HepG2 (cell line): ENCODE results near the gene SH3GLB2. TPM values are rescaled to one million over a fixed set of nuclear protein-coding genes. Genes with fewer than 3 reads are reported as not detected.

Experiments
- AGO2 ChIP-seq: fragments of 200-400 bp; formaldehyde crosslinking; optimal IDR thresholded peaks from 2 replicates; pipeline ENCODE3; 2017; ENCODE audit warnings: mild to moderate bottlenecking, low read depth, low read length, moderate library complexity
- DNMT3B ChIP-seq: conservative IDR thresholded peaks from 2 replicates; pipeline ENCODE4 v1.6.1; 2016; ENCODE audit warnings: missing biosample characterization, control low read depth
- HHEX ChIP-seq: IDR thresholded peaks from 2 replicates; pipeline ENCODE4 v1.6.1; 2016; ENCODE audit warnings: control low read depth
- NCOA2 ChIP-seq: sonication (generic); formaldehyde crosslinking; IDR thresholded peaks from 2 replicates; pipeline ENCODE4 v1.8.0; 2022; ENCODE audit warnings: inconsistent platforms
- NR2C2 ChIP-seq: sonication (generic); formaldehyde crosslinking; IDR thresholded peaks from 2 replicates; pipeline ENCODE4 v1.4.0; 2020; ENCODE audit warnings: missing genetic modification reagents, mild to moderate bottlenecking, moderate library complexity, borderline replicate concordance
- NR2F1 ChIP-seq, 2 experiments: fragments of 450-650 bp in 1 of 2; formaldehyde crosslinking in 1 of 2; IDR thresholded peaks; 2 replicates each; pipeline versions ENCODE4 v1.5.0 to v1.6.1; 2016 to 2020; ENCODE audit warnings: mild to moderate bottlenecking in 1 of 2, missing compliant biosample characterization in 1 of 2, missing genetic modification reagents in 1 of 2, moderate library complexity in 1 of 2
- PLRG1 ChIP-seq: fragments of 450-650 bp; conservative IDR thresholded peaks from 2 replicates; pipeline ENCODE4 v1.6.1; 2016
- SRSF1 ChIP-seq: fragments of 200-400 bp; formaldehyde crosslinking; optimal IDR thresholded peaks from 2 replicates; pipeline ENCODE3; 2017; ENCODE audit warnings: mild to moderate bottlenecking, low read depth, low read length, moderate library complexity
- TARDBP ChIP-seq: sonication (generic); formaldehyde crosslinking; IDR thresholded peaks from 2 replicates; pipeline ENCODE4 v1.8.0; 2022; ENCODE audit warnings: mild to moderate bottlenecking, missing genetic modification reagents
- U2AF1 ChIP-seq: fragments of 200-400 bp; formaldehyde crosslinking; optimal IDR thresholded peaks from 2 replicates; pipeline ENCODE3; 2017; ENCODE audit warnings: mild to moderate bottlenecking, low read depth, low read length
- YEATS4 ChIP-seq: sonication (generic); formaldehyde crosslinking; IDR thresholded peaks from 2 replicates; pipeline ENCODE4 v1.4.0; 2020; ENCODE audit warnings: missing genetic modification reagents, borderline replicate concordance
- ZBTB7B ChIP-seq: sonication (generic); formaldehyde crosslinking; IDR thresholded peaks from 2 replicates; pipeline ENCODE4 v1.4.0; 2020; ENCODE audit warnings: missing genetic modification reagents
- ZFP62 ChIP-seq: sonication (generic); formaldehyde crosslinking; IDR thresholded peaks from 2 replicates; pipeline ENCODE4 v1.4.0; 2020; ENCODE audit warnings: missing genetic modification reagents
- ZFP90 ChIP-seq: sonication (generic); formaldehyde crosslinking; IDR thresholded peaks from 2 replicates; pipeline ENCODE4 v1.8.0; 2022; ENCODE audit warnings: missing genetic modification reagents, mild to moderate bottlenecking, inconsistent platforms, borderline replicate concordance
- ZNF326 ChIP-seq: sonication (generic); formaldehyde crosslinking; IDR thresholded peaks from 2 replicates; pipeline ENCODE4 v1.4.0; 2020; ENCODE audit warnings: missing genetic modification reagents, borderline replicate concordance
- ZNF451 ChIP-seq: sonication (generic); formaldehyde crosslinking; IDR thresholded peaks from 2 replicates; pipeline ENCODE4 v1.5.0; 2020; ENCODE audit warnings: mild to moderate bottlenecking, missing genetic modification reagents
- ZNF556 ChIP-seq: sonication (generic); formaldehyde crosslinking; IDR thresholded peaks from 2 replicates; pipeline ENCODE4 v1.4.0; 2020; ENCODE audit warnings: mild to moderate bottlenecking, missing genetic modification reagents, borderline replicate concordance
- ZNF687 ChIP-seq: sonication (generic); formaldehyde crosslinking; IDR thresholded peaks from 2 replicates; pipeline ENCODE4 v1.5.1; 2020; ENCODE audit warnings: mild to moderate bottlenecking, missing genetic modification reagents, moderate library complexity
- ZNF740 ChIP-seq: sonication (generic); formaldehyde crosslinking; IDR thresholded peaks from 2 replicates; pipeline ENCODE4 v1.4.0; 2020; ENCODE audit warnings: missing genetic modification reagents
- ZXDC ChIP-seq: sonication (generic); formaldehyde crosslinking; IDR thresholded peaks from 2 replicates; pipeline ENCODE4 v1.5.0; 2020; ENCODE audit warnings: mild to moderate bottlenecking, missing genetic modification reagents
- polyA plus RNA-seq, 8 experiments: library from polyadenylated mRNA; depleted of rRNA in 3 of 8; stranded (reverse) in 7 of 8; unstranded in 1 of 8; fragments of >200 nt; fragmentation: Illumina TruSeq in 4 of 8; extraction: Trizol in 4 of 8; gene quantifications; 2 replicates each; pipeline versions ENCODE4 v1.2.1 to v1.2.3, GENCODE V29; 2011 to 2016; ENCODE audit warnings: low read depth in 4 of 8, missing spikeins in 1 of 8, mixed read lengths in 1 of 8; ENCODE audit not compliant: insufficient read depth in 1 of 8
- total RNA-seq, 5 experiments: library from RNA; depleted of rRNA; stranded (reverse); fragments of >200 nt; fragmentation: Illumina TruSeq; extraction: Trizol; gene quantifications; 2 replicates each; pipeline ENCODE4 v1.2.3, GENCODE V29; 2016; ENCODE audit warnings: low read depth in 1 of 5

Gene SH3GLB2
- total and polyA plus RNA-seq, 2 of the 13 experiments (the other 11 are each of a cell fraction or from before 2014, with no cell fraction given), result 24.0 to 40.6 TPM

- no peak for TF ChIP-seq ZXDC
- no peak for TF ChIP-seq TARDBP (CRISPR knock-in tag)
- no peak for TF ChIP-seq SRSF1
- TF ChIP-seq ZNF740, result no peak
- peak; percentile 10; the same call in 1 of the 2 replicates for TF ChIP-seq NR2C2 (CRISPR knock-in tag)
- no peak for TF ChIP-seq DNMT3B
- no peak for TF ChIP-seq HHEX (CRISPR knock-in tag)
- TF ChIP-seq ZNF326 (CRISPR knock-in tag), result no peak
- TF ChIP-seq PLRG1, result no peak
- no peak for TF ChIP-seq ZBTB7B (CRISPR knock-in tag)
- TF ChIP-seq NR2F1 (CRISPR knock-in tag; IDR thresholded peaks at IDR 0.05), result no peak
- TF ChIP-seq ZNF687 (CRISPR knock-in tag), result peak; percentile 37; the same call in 1 of the 2 replicates
- TF ChIP-seq ZFP62, result no peak
- no peak for TF ChIP-seq NCOA2
- TF ChIP-seq ZNF451 (CRISPR knock-in tag), result no peak
- no peak for TF ChIP-seq U2AF1
- peak; percentile 7; the same call in 1 of the 2 replicates for TF ChIP-seq ZFP90 (CRISPR knock-in tag)
- TF ChIP-seq AGO2, result no peak
- 0 out of 2 replicates have a peak, but pooled peaks have one; percentile 33 for TF ChIP-seq ZNF556 (CRISPR knock-in tag)
- TF ChIP-seq YEATS4 (CRISPR knock-in tag), result no peak
These were observed 9.0 kb upstream of the SH3GLB2 start (continued) for GRCh38 chr9:129036923-129037766.
